OCI-LY3 (cell line): ENCODE results near the gene DMRTA1.
A peak's percentile ranks its signal among the peaks of the same experiment; 100 is the strongest.

ENCODE experiments used
- CTCF ChIP-seq: fragments of 200-600, 300-600 bp; sonication (generic); IDR thresholded peaks from 2 replicates; pipeline ENCODE4 v1.5.1; 2014; ENCODE audit warnings: antibody characterized with exemption, low read length, low read depth
- EZH2phosphoT487 ChIP-seq: fragments of 200-600 bp; shearing (Covaris generic); IDR thresholded peaks from 2 replicates; pipeline ENCODE4 v1.6.1; 2018; ENCODE audit warnings: antibody characterized with exemption, mixed run types, low read depth

DNA sequence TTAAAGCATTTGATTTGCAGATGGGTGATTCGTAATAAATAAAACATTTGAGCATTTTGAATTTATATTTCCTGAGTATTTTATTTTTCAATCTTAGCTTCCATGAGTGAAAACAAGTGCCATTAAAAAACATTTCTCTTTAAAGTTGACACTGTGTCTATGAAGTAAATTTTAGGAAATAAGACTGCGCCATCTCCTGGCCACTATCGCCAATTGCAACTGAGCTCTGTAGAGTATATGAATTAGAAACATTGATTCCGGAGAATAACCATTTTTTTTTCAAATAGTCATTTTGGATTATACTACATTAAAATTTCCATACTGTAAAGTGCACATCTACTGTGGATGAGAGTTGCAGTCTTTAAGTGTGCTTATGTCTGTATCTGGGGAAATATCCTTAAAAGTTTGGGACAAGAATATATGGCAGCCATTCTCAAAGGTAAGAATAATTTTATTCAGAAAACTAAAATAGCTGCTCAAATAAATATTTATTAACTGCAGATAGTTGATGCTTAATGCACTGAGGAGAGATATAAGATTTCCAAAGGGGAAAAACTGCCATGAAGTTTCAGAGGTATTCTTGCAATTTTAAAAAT, 5.9 kb downstream of the DMRTA1 start:
- TF ChIP-seq CTCF (peak; percentile 95), EZH2phosphoT487 (no peak)
